HCT116 (cell line): ENCODE results near the gene PSORS1C1. TPM values are rescaled to one million over a fixed set of nuclear protein-coding genes. Genes with fewer than 3 reads are reported as not detected.

ENCODE experiments used
- ATAC-seq: fragments of 200-7000 bp; cut with Tn5 transposase; 2 replicates; pipeline ENCODE4 v1.9.1; 2020; ENCODE audit warnings: mild to moderate bottlenecking, moderate library complexity
- BruUV-seq: library from RNA; stranded (reverse); fragments of 400-500 nt; replicated peaks from 2 replicates; lab custom pipeline; 2021; lab: Mats Ljungman, UMichigan
- CTCF ChIA-PET: fragments of 300-600 bp; sonication (Branson Sonifier 250); formaldehyde crosslinking; loops from one replicate; lab custom pipeline; 2021; ENCODE audit warnings: antibody characterized with exemption; lab: Charles Lee
- POLR2A ChIA-PET: fragments of 300-600, 350-600 bp; sonication (Branson Sonifier 250); formaldehyde crosslinking; loops from one replicate; lab custom pipeline; 2021; ENCODE audit warnings: antibody characterized with exemption; lab: Charles Lee
- RAD21 ChIA-PET, 2 experiments: fragments of 300-600 bp; sonication (Branson Sonifier 250); formaldehyde crosslinking; loops; one replicate each; lab custom pipeline; 2023; ENCODE audit warnings: low total read pairs in 2 of 2; ENCODE audit not compliant: uncharacterized antibody in 2 of 2, unreplicated experiment in 2 of 2, low non-redundant PET in 1 of 2; lab: Charles Lee
- DNase-seq: peaks from one replicate; pipeline ENCODE4 v3.0.0-alpha.2; 2010; ENCODE audit warnings: low read depth, low spot score
- H2AFZ ChIP-seq: fragments of 200-600 bp; shearing (Covaris generic), sonication (generic); 2 replicates; pipeline ENCODE4 v1.6.1; 2017; ENCODE audit warnings: low read depth, mixed run types, mixed read lengths, antibody characterized with exemption, low read length; ENCODE audit not compliant: poor library complexity, severe bottlenecking
- H3K27ac ChIP-seq: 2 replicates; pipeline ENCODE4 v1.5.1; 2012; ENCODE audit warnings: low read depth, low read length
- H3K27me3 ChIP-seq: fragments of 200-600 bp; sonication (generic); 2 replicates; pipeline ENCODE4 v1.6.1; 2016; ENCODE audit warnings: mixed run types, low read length, mixed read lengths; ENCODE audit not compliant: insufficient read depth
- H3K36me3 ChIP-seq, 2 experiments: fragments of 200-500 bp in 1 of 2; fragments of 200-600 bp in 1 of 2; sonication (Bioruptor generic) in 1 of 2; sonication (generic) in 1 of 2; 2 replicates each; pipeline versions ENCODE4 v1.5.1 to v1.6.1; 2014 to 2016; ENCODE audit warnings: low read length in 2 of 2, inconsistent platforms in 1 of 2, mixed read lengths in 1 of 2, mixed run types in 1 of 2; ENCODE audit not compliant: insufficient read depth in 2 of 2, control insufficient read depth in 1 of 2
- H3K4me1 ChIP-seq, 2 experiments: fragments of 200-600 bp in 1 of 2; sonication (generic) in 1 of 2; 2 replicates each; pipeline versions ENCODE4 v1.5.1 to v1.6.1; 2012 to 2017; ENCODE audit warnings: low read length in 2 of 2, inconsistent platforms in 1 of 2, mild to moderate bottlenecking in 1 of 2, mixed read lengths in 1 of 2, mixed run types in 1 of 2, moderate library complexity in 1 of 2; ENCODE audit not compliant: insufficient read depth in 2 of 2, control insufficient read depth in 1 of 2
- H3K4me2 ChIP-seq: fragments of 200-600 bp; sonication (generic); 2 replicates; pipeline ENCODE4 v1.6.1; 2017; ENCODE audit warnings: mixed run types, low read length, mixed read lengths
- H3K4me3 ChIP-seq, 2 experiments: fragments of 200-600 bp in 1 of 2; sonication (generic) in 1 of 2; replicated peaks in 1 of 2; 2 replicates each; pipeline ENCODE4 v1.5.1; 2011 to 2016; ENCODE audit warnings: low read length in 2 of 2, control low read depth in 1 of 2, low read depth in 1 of 2, mild to moderate bottlenecking in 1 of 2, mixed read lengths in 1 of 2, mixed run types in 1 of 2
- H3K79me2 ChIP-seq: fragments of 200-600 bp; sonication (generic); 2 replicates; pipeline ENCODE4 v1.6.1; 2017; ENCODE audit warnings: mild to moderate bottlenecking, mixed run types, low read length, moderate library complexity, mixed read lengths; ENCODE audit not compliant: insufficient read depth
- H3K9ac ChIP-seq: fragments of 200-600 bp; sonication (generic); 2 replicates; pipeline ENCODE4 v1.6.1; 2016; ENCODE audit warnings: low read length, mixed read lengths
- H3K9me2 ChIP-seq: fragments of 200-600 bp; sonication (generic), shearing (Covaris generic); 2 replicates; pipeline ENCODE4 v1.6.1; 2017; ENCODE audit warnings: mixed run types, mild to moderate bottlenecking, moderate library complexity; ENCODE audit not compliant: insufficient read depth
- H3K9me3 ChIP-seq, 2 experiments: fragments of 200-500 bp in 1 of 2; fragments of 200-600 bp in 1 of 2; sonication (Bioruptor generic) in 1 of 2; sonication (generic) in 1 of 2; 2 replicates each; pipeline ENCODE4 v1.6.1; 2014 to 2017; ENCODE audit warnings: low read length in 2 of 2, mixed read lengths in 2 of 2, inconsistent platforms in 1 of 2, low read depth in 1 of 2, mild to moderate bottlenecking in 1 of 2, mixed run types in 1 of 2, moderate library complexity in 1 of 2; ENCODE audit not compliant: control insufficient read depth in 1 of 2, insufficient read depth in 1 of 2
- H4K20me1 ChIP-seq: fragments of 200-600 bp; sonication (generic), shearing (Covaris generic); 2 replicates; pipeline ENCODE4 v1.6.1; 2017; ENCODE audit warnings: mixed run types, mild to moderate bottlenecking, moderate library complexity; ENCODE audit not compliant: insufficient read depth
- CBX3 ChIP-seq: IDR thresholded peaks from 2 replicates; pipeline ENCODE4 v1.6.1; 2012; ENCODE audit warnings: low read depth
- EGR1 ChIP-seq: IDR thresholded peaks from 2 replicates; pipeline ENCODE4 v1.6.1; 2012; ENCODE audit warnings: low read depth
- EZH2 ChIP-seq: fragments of 200-600 bp; sonication (generic); IDR thresholded peaks from 2 replicates; pipeline ENCODE4 v1.6.1; 2017; ENCODE audit warnings: antibody characterized with exemption, mixed run types
- EZH2phosphoT487 ChIP-seq: fragments of 200-600 bp; IDR thresholded peaks from 2 replicates; pipeline ENCODE4 v1.6.1; 2018; ENCODE audit warnings: antibody characterized with exemption, borderline replicate concordance
- FOSL1 ChIP-seq: IDR thresholded peaks from 2 replicates; pipeline ENCODE4 v1.6.1; 2012; ENCODE audit warnings: low read depth
- JUND ChIP-seq: IDR thresholded peaks from 2 replicates; pipeline ENCODE4 v1.6.1; 2012
- POLR2A ChIP-seq: IDR thresholded peaks from 2 replicates; pipeline ENCODE4 v1.7.0; 2011; ENCODE audit warnings: borderline replicate concordance; ENCODE audit not compliant: insufficient read depth, insufficient read length; ENCODE audit errors: extremely low read depth
- RAD21 ChIP-seq: IDR thresholded peaks from 2 replicates; pipeline ENCODE4 v1.6.1; 2012; ENCODE audit warnings: low read depth, mild to moderate bottlenecking
- SP1 ChIP-seq: IDR thresholded peaks from 2 replicates; pipeline ENCODE4 v1.6.1; 2012; ENCODE audit warnings: low read depth
- SRF ChIP-seq: IDR thresholded peaks from 2 replicates; pipeline ENCODE4 v1.6.1; 2012; ENCODE audit warnings: low read depth
- TCF7L2 ChIP-seq: IDR thresholded peaks from 2 replicates; pipeline ENCODE4 v1.7.0; 2011; ENCODE audit warnings: borderline replicate concordance, inconsistent platforms; ENCODE audit not compliant: insufficient read depth, insufficient read length; ENCODE audit errors: extremely low read depth
- YY1 ChIP-seq: IDR thresholded peaks from 2 replicates; pipeline ENCODE4 v1.6.1; 2011; ENCODE audit warnings: low read length, low read depth, moderate library complexity, mild to moderate bottlenecking; ENCODE audit not compliant: insufficient replicate concordance; ENCODE audit errors: extremely low read depth
- ZFX ChIP-seq: fragments of 450-650 bp; IDR thresholded peaks from 2 replicates; pipeline ENCODE4 v1.6.1; 2017
- ZNF274 ChIP-seq: fragments of 200-500 bp; sonication (Bioruptor generic); IDR thresholded peaks from 2 replicates; pipeline ENCODE4 v1.6.1; 2014; ENCODE audit warnings: mild to moderate bottlenecking, low read depth, low read length, inconsistent platforms
- intact Hi-C: fragments of 100-400 bp; cut with micrococcal nuclease; formaldehyde crosslinking; loops from 2 replicates; pipeline ENCODE4 v1.10.0; 2022
- total RNA-seq: library from RNA; stranded (reverse); gene quantifications from one replicate; pipeline ENCODE4 v1.2.1, GENCODE V29; 2021; ENCODE audit not compliant: unreplicated experiment
- TF ChIP-seq, protein P1 (sequence below): IDR thresholded peaks from 2 replicates; pipeline ENCODE4 v1.6.1; 2011; ENCODE audit warnings: mild to moderate bottlenecking, low read length, moderate library complexity; ENCODE audit not compliant: insufficient replicate concordance; ENCODE audit errors: extremely low read depth
- TF ChIP-seq, protein P2 (sequence below), 3 experiments: fragments of 200-600 bp in 1 of 3; sonication (generic) in 1 of 3; IDR thresholded peaks in 2 of 3; conservative IDR thresholded peaks in 1 of 3; 2 replicates each; pipeline ENCODE4 v1.5.1; 2012 to 2017; ENCODE audit warnings: low read depth in 2 of 3, low read length in 2 of 3, antibody characterized with exemption in 1 of 3, borderline replicate concordance in 1 of 3, control low read depth in 1 of 3, mild to moderate bottlenecking in 1 of 3, mixed read lengths in 1 of 3, mixed run types in 1 of 3, moderate library complexity in 1 of 3; ENCODE audit not compliant: insufficient read depth in 1 of 3
- TF ChIP-seq, protein P3 (sequence below): IDR thresholded peaks from 2 replicates; pipeline ENCODE4 v1.6.1; 2012

PSORS1C1 gene
- total RNA-seq, 1 experiment from 2014 or later: 9.8 TPM

DNA sequence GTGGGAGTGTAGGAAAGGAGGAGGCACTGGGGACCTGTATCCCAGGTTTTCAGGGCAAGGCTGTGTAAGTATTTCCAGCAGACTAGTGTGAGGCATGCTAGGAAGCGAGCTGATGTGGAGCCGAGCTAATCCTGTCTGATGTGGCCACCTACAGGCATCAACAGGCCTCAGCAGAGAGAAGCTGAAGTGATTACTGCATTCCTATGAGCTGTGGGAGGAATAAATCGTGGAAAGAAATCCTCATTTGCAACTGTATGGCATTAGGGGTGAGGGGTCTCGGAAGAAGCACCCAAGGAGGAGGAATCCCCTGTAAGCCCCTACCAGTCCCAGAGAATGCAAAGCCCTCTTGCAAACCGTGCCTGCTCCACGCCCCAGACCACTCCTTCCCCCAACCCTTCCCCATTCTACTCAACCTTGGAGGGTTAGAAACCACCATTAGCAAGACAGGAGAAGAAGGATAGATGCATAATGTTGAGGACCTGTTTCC, 43.8 kb upstream of the PSORS1C1 start:
- no peaks in the 10 kb centered on the region for H3K27me3 ChIP-seq
- TF ChIP-seq TCF7L2: no peak
- no peak for TF ChIP-seq ZNF274
- no peak for TF ChIP-seq ZFX
- no peak for TF ChIP-seq SRF
- TF ChIP-seq JUND: no peak
- TF ChIP-seq RAD21: peak; percentile 84
- no peak for TF ChIP-seq SP1
- TF ChIP-seq EZH2phosphoT487: no peak
- no peak for TF ChIP-seq EGR1
- TF ChIP-seq, protein P1, sequence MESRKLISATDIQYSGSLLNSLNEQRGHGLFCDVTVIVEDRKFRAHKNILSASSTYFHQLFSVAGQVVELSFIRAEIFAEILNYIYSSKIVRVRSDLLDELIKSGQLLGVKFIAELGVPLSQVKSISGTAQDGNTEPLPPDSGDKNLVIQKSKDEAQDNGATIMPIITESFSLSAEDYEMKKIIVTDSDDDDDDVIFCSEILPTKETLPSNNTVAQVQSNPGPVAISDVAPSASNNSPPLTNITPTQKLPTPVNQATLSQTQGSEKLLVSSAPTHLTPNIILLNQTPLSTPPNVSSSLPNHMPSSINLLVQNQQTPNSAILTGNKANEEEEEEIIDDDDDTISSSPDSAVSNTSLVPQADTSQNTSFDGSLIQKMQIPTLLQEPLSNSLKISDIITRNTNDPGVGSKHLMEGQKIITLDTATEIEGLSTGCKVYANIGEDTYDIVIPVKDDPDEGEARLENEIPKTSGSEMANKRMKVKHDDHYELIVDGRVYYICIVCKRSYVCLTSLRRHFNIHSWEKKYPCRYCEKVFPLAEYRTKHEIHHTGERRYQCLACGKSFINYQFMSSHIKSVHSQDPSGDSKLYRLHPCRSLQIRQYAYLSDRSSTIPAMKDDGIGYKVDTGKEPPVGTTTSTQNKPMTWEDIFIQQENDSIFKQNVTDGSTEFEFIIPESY: no peak
- TF ChIP-seq, protein P2, sequence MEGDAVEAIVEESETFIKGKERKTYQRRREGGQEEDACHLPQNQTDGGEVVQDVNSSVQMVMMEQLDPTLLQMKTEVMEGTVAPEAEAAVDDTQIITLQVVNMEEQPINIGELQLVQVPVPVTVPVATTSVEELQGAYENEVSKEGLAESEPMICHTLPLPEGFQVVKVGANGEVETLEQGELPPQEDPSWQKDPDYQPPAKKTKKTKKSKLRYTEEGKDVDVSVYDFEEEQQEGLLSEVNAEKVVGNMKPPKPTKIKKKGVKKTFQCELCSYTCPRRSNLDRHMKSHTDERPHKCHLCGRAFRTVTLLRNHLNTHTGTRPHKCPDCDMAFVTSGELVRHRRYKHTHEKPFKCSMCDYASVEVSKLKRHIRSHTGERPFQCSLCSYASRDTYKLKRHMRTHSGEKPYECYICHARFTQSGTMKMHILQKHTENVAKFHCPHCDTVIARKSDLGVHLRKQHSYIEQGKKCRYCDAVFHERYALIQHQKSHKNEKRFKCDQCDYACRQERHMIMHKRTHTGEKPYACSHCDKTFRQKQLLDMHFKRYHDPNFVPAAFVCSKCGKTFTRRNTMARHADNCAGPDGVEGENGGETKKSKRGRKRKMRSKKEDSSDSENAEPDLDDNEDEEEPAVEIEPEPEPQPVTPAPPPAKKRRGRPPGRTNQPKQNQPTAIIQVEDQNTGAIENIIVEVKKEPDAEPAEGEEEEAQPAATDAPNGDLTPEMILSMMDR (IDR thresholded peaks at IDR 0.05 in 2 of 3, conservative IDR thresholded peaks at IDR 0.05 in 1 of 3; ENCODE audit: borderline replicate concordance in 1 of 3, insufficient read depth in 1 of 3, low read depth in 2 of 3, low read length in 2 of 3): peak; percentile 61 to 75 (median 61)
- no peak for TF ChIP-seq CBX3
- TF ChIP-seq POLR2A: no peak
- TF ChIP-seq, protein P3, sequence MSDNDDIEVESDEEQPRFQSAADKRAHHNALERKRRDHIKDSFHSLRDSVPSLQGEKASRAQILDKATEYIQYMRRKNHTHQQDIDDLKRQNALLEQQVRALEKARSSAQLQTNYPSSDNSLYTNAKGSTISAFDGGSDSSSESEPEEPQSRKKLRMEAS: no peak
- TF ChIP-seq EZH2: no peak
- TF ChIP-seq FOSL1: no peak
- TF ChIP-seq YY1: no peak
- H4K20me1 ChIP-seq: no peaks in the 10 kb centered on the region
- RAD21 ChIA-PET: interaction anchor here (0.6 to 2.0 kb wide), 10 partner anchors 9 to 340 kb away, joined by 3 to 5 read pairs (median 4); partner anchors contain the start of gene VARS2 (in 1 of the 2)
- H3K36me3 ChIP-seq: no peaks in the 10 kb centered on the region
- H3K9me2 ChIP-seq: no peaks in the 10 kb centered on the region
- H3K4me1 ChIP-seq: peaks cover 4 to 14% of the 10 kb centered on the region in 2 experiments; a peak in 3 of 4 replicates
- no peaks in the 10 kb centered on the region for H3K9me3 ChIP-seq
- H3K79me2 ChIP-seq: no peaks in the 10 kb centered on the region
- no peak overlapping the region for H3K4me3 ChIP-seq
- intact Hi-C loops: loop anchor here (1.0 kb wide), 1 partner anchor 155 kb away; no protein-coding TSS in a partner anchor
- H2AFZ ChIP-seq: peak overlapping the region; percentile 20
- POLR2A ChIA-PET: interaction anchor here (0.7 to 1.6 kb wide), 8 partner anchors 9 to 242 kb away, joined by 3 to 8 read pairs (median 4); partner anchors contain the start of genes GTF2H4, PSORS1C1 and VARS2
- no peak overlapping the region for H3K9ac ChIP-seq
- CTCF ChIA-PET: interaction anchor here (0.6 to 3.3 kb wide), 25 partner anchors 8 to 589 kb away, joined by 3 to 44 read pairs (median 5); partner anchors contain the start of genes GTF2H4, PSORS1C1 and VARS2
- ATAC-seq (peak; percentile 90), DNase-seq (peak; percentile 56)
- no TSS peak for BruUV-seq
- peak overlapping the region; percentile 20; the same call in 1 of the 2 replicates for H3K4me2 ChIP-seq
- H3K27ac ChIP-seq: no peak overlapping the region
